ENCODE measurements around the gene TMEM52.

Gene TMEM52

DNA sequence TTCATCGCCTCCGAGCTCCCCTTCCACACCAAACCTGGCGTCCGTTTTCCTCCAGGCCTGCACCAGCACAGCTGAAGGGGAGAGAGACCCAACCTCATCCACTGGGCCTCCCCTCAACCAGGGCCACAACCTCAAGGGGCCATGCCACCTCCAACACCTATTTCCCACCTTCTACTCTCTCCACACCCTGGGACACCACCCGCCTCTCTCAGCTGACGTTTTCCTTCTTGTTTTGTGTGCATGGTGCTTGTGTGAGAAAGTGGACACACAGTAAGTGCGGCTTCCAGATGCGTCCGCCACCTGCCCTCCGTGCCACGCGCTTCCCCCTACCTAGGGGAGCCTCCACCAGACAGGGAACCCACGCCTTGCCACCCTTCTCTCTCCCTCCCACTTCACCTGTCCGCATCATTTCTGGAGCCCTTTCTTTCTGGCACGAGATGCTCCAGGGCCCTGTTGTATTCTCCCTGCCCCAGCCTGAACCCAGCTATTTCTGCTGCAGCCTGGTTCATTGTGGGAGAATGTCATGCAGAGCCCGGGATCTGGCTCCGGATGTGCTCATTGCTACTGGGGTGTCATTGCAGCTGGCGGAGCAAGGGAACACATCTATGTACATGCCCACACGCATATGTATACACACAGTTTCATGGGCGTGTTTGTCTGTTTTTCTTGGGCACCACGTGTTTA, 26.9 kb downstream of the TMEM52 start:
- Histone ChIP-seq H3K27ac (ENCODE audit: poor library complexity, severe bottlenecking) (peak overlapping the region; percentile 91), H3K4me1 (ENCODE audit: insufficient read depth, poor library complexity, severe bottlenecking) (peaks cover 31% of the 10 kb centered on the region), H3K9me3 (ENCODE audit: severe bottlenecking) (no peaks in the 10 kb centered on the region), H3K4me3 (ENCODE audit: severe bottlenecking) (peak overlapping the region; percentile 99), H3K27me3 (ENCODE audit: insufficient read depth, poor library complexity, severe bottlenecking) (no peaks in the 10 kb centered on the region), H3K36me3 (ENCODE audit: low read depth) (peaks cover 10% of the 10 kb centered on the region)
- TF ChIP-seq, protein P1, sequence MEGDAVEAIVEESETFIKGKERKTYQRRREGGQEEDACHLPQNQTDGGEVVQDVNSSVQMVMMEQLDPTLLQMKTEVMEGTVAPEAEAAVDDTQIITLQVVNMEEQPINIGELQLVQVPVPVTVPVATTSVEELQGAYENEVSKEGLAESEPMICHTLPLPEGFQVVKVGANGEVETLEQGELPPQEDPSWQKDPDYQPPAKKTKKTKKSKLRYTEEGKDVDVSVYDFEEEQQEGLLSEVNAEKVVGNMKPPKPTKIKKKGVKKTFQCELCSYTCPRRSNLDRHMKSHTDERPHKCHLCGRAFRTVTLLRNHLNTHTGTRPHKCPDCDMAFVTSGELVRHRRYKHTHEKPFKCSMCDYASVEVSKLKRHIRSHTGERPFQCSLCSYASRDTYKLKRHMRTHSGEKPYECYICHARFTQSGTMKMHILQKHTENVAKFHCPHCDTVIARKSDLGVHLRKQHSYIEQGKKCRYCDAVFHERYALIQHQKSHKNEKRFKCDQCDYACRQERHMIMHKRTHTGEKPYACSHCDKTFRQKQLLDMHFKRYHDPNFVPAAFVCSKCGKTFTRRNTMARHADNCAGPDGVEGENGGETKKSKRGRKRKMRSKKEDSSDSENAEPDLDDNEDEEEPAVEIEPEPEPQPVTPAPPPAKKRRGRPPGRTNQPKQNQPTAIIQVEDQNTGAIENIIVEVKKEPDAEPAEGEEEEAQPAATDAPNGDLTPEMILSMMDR (IDR thresholded peaks at IDR 0.05; ENCODE audit: poor library complexity, severe bottlenecking), result no peak
- DNase-seq (ENCODE audit: low spot score) (no peak), ATAC-seq (ENCODE audit: low read depth) (peak; percentile 16; the same call in 2 of the 3 replicates)

DNA sequence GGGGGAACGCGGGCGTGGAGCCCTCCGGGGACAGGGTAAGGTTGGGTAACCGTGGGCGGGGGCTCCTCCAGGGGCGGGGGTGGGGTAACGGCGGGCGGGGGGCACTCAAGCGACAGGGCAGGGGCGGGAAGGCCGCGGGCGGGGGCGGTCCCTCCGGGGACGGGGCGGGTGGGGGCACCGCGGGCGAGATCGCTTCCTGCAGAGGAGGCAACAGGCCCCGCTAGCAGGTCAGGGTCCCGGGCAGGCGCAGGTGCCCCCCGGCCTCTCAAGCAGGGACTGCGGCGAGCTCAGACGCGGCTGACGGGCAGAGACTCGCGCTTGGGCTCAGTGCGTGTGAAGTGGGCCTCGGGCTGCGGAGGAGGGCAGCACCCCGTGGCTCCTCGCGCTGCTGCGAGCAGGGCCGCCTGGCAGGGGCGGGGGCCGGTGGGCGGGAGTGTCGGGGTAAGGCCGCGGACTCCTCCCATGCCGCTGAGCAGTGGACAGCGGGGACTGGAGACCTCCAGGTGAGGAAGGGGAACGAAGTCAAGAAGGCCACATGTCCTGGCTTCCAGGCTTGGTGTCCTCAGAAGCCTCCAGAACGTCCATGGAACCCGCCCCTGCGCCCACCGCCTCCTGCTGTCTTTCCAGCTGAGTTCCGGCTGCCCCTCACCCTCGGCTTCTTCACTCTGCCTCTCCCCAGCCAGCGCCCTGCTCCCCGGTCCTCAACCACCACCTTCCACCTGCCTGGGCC, 27.6 kb downstream of the TMEM52 start:
- peak overlapping the region; percentile 99 for H3K4me3 ChIP-seq (ENCODE audit: severe bottlenecking)
- H3K4me1 ChIP-seq (ENCODE audit: insufficient read depth, poor library complexity, severe bottlenecking), result peaks cover 31% of the 10 kb centered on the region
- ATAC-seq (ENCODE audit: low read depth) (peak; percentile 61), DNase-seq (ENCODE audit: low spot score) (peak; percentile 73)
- no peaks in the 10 kb centered on the region for H3K27me3 ChIP-seq (ENCODE audit: insufficient read depth, poor library complexity, severe bottlenecking)
- TF ChIP-seq, protein P1 (IDR thresholded peaks at IDR 0.05; ENCODE audit: poor library complexity, severe bottlenecking), result no peak
- H3K27ac ChIP-seq (ENCODE audit: poor library complexity, severe bottlenecking), result peak overlapping the region; percentile 91
- H3K9me3 ChIP-seq (ENCODE audit: severe bottlenecking), result no peaks in the 10 kb centered on the region
- peaks cover 10% of the 10 kb centered on the region for H3K36me3 ChIP-seq (ENCODE audit: low read depth)

DNA sequence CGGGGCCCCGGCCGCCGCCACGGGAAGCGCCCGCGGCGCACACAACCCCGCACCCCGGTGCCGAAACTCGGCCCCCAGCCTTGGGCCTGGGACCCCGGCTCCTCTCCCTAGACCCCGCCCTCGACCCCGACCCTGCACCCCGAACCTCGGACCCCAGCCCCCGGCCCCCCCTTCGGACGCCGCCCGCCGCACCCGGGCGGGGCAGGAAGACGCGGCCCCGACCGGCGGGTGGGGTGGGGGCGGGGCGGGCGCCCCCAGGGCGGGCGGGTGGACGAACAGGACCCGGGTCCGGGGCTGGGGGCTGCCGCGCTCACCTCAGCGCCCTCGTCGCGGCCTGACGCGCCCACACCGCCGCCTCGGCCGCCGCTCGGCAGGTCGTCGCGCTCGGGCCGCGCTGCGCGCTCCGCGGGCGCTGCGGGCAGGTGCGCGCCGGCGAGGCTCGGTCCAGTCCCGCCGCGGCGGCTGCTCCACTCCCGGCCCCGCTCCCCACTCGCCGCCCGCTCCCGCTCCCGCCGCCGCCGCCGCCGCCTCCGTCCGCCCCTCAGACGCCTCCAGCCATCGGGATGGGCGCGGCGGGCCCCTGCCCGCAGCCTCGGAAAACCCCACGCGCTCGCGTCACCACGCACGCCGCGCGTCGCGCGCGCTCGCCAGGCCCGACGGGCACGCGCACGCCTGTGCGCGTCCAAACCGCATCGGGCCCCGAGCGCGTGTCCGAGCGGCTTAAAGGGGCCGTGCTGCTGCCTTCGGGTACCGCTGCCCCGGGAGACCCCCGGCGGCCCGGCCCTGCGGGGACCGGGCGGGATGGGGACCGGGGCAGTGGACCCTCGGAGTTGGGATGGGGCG, 28.4 kb downstream of the TMEM52 start, which contains the start of gene GNB1:
TSS of gene GNB1 (minus strand) at position 582 of the 843 bp plus-strand sequence. CDS start 65,634 bp downstream, outside the sequence.
- Histone ChIP-seq H3K4me1 (ENCODE audit: insufficient read depth, poor library complexity, severe bottlenecking) (peaks cover 31% of the 10 kb centered on the region), H3K27ac (ENCODE audit: poor library complexity, severe bottlenecking) (peak within 1 kb of the TSS; percentile 91), H3K4me3 (ENCODE audit: severe bottlenecking) (peak within 1 kb of the TSS; percentile 99), H3K36me3 (ENCODE audit: low read depth) (peaks cover 10% of the 10 kb centered on the region), H3K27me3 (ENCODE audit: insufficient read depth, poor library complexity, severe bottlenecking) (no peaks in the 10 kb centered on the region), H3K9me3 (ENCODE audit: severe bottlenecking) (no peaks in the 10 kb centered on the region)
- DNase-seq (ENCODE audit: low spot score) (peak; percentile 77), ATAC-seq (ENCODE audit: low read depth) (peak; percentile 45)
- TF ChIP-seq, protein P1 (IDR thresholded peaks at IDR 0.05; ENCODE audit: poor library complexity, severe bottlenecking), result no peak

DNA sequence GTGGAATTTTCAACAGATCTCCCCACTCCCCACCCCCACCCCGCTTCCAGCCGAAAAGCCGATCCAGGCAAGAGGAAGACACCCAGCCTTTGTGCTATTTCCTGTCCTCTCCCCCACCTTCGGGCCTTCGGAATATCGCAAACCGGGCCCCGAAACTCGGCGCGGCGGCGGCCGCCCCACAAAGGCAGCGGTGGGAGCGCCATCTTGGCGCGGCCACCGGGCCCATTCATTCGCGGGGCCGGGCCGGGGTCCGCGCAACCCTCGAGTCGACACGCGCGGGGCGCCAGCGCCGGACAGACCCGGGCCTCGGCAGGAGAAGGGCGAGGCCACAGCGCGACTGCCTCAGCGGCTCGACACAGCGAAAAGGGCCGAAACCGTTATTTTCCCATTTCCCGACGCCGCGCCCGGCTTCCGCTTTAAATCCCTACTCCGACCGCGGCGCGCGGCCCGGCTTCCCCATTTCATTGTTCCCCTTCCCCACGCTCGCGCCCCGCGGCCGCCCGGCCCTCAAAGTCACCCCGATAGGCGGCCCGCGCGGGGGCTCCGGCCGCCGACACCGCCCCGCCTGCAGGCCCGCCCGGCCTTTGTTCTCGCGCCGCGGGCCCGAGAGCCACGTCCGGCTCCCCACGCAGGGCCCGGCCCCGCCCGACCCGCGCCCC, 29.1 kb downstream of the TMEM52 start:
- H3K36me3 ChIP-seq (ENCODE audit: low read depth), result peaks cover 13% of the 10 kb centered on the region
- H3K27ac ChIP-seq (ENCODE audit: poor library complexity, severe bottlenecking), result peak overlapping the region; percentile 91
- no peak for DNase-seq (ENCODE audit: low spot score)
- H3K27me3 ChIP-seq (ENCODE audit: insufficient read depth, poor library complexity, severe bottlenecking), result no peaks in the 10 kb centered on the region
- TF ChIP-seq, protein P1 (IDR thresholded peaks at IDR 0.05; ENCODE audit: poor library complexity, severe bottlenecking), result no peak
- ATAC-seq (ENCODE audit: low read depth), result no peak
- no peaks in the 10 kb centered on the region for H3K9me3 ChIP-seq (ENCODE audit: severe bottlenecking)
- H3K4me1 ChIP-seq (ENCODE audit: insufficient read depth, poor library complexity, severe bottlenecking), result peaks cover 30% of the 10 kb centered on the region
- H3K4me3 ChIP-seq (ENCODE audit: severe bottlenecking), result peak overlapping the region; percentile 99
